ENCODE measurements around the gene TJAP1.
"Not testable (repeated sequence)": the region's sequence is repeated elsewhere in the genome, so short reads cannot be mapped to it uniquely, and the experiment has no call there.

The TJAP1 gene

DNA sequence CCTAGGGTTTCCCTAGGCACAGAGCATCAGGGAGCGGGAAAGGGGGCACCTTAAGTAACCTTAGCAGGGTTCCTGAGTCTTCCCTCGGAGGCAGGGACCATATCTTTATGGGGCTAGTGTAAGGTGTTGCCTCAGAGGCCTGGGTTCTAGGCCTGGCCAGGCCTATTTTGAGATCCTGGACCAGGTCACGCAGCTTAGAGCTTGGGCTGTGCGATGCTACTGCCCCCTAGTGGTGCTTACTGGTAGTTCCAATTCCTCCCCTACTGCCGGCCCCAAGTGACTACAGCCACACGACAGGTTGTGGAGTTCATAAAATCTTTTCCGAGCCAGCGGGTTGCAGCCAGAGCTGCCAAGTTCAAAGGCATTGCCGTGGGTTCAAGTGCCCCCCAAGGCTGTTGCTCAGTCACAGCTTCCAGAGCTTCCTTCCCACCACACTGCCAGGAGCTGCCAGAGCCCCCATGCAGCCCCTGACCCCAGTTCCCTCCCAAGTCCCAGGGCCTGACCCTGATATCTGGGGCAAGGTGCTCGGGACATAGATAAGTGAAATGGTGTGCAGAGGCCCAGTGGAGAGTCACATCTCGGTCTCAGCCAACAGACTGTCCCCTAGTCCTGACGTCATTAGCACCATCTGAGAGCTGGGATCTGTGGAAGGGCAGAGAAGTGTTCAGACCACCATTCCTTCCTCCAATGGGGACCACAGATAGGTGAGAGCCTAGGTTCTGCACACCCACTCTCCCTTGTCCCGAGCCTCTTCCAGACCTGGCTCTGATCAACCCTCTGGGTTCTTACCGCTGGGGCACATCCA is 29.5 kb downstream of the TJAP1 start:
- DNase-seq: peak; percentile 53 to 68 (median 58)

DNA sequence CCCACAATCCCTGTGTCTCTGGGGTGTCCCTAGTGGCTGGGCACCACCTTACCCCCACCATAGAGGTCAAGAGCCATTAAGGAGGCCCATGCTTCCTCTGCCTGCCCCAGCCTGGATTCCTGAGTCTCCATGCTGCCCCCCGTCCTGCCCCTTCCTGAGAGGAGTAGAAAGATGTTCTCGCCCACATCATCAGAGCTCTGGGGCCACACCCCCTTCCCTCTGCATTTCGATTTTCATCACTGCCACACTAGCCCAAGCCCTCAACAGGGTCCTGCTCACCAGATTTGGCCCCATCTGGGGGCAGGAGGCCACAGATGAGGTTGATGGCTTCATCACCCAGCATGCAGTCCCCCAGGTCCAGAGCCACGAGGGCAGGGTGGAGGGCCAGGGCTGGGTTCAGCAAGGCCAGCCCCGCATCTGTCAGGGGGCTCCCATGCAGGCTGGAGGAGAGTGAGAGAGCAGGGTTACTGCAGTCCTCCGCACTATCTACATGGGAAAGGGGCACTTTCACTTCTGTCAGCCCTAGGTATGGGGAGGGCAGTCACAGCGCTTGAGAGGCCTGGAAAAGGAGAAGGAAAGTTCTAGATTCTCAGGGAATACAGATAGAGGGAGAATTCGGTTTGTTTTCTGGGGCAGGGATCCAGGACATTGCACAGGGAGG is 31.2 kb downstream of the TJAP1 start:
- DNase-seq: no peak

DNA sequence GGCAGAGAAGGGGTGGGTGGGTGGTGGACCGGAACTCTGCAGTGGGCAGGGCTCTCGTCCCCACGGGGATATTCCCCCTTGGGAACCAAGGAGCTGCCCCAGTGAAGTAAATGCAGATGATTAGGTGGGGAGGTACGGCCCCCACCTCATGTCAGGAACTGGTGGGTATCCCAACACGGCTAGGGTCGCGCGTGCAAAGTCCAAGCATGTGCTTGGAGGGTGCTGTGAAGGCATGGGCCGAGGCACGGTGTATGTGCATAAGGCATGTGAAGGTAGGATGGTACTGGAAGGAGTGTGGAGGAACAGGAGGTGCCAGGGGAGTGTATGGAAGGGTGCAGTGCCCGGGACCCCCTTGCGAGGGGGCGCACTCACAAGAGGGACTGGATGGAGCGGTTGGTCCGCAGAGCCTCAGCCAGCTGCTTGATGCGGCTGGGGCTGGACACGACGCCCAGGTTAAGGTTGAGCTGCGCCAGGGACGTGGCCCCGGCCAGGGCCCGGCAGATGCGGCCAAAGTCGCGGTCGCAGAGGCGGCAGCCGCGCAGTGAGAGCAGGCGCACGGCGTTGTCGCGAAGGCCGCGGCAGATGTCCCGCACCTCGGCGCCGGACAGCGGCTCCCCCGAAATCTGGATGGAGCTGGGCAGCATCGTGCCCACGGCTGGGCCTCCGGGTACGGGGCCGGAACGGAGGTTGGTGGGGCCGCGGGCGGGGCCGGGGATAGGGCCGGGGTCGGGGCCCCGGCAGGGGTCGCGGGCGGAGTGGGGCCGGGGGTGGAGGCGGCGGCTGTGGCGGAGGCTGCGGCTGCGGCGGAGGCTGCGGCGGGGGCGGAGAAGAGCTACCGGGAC is 32.0 kb downstream of the TJAP1 start:
- no peak for DNase-seq

DNA sequence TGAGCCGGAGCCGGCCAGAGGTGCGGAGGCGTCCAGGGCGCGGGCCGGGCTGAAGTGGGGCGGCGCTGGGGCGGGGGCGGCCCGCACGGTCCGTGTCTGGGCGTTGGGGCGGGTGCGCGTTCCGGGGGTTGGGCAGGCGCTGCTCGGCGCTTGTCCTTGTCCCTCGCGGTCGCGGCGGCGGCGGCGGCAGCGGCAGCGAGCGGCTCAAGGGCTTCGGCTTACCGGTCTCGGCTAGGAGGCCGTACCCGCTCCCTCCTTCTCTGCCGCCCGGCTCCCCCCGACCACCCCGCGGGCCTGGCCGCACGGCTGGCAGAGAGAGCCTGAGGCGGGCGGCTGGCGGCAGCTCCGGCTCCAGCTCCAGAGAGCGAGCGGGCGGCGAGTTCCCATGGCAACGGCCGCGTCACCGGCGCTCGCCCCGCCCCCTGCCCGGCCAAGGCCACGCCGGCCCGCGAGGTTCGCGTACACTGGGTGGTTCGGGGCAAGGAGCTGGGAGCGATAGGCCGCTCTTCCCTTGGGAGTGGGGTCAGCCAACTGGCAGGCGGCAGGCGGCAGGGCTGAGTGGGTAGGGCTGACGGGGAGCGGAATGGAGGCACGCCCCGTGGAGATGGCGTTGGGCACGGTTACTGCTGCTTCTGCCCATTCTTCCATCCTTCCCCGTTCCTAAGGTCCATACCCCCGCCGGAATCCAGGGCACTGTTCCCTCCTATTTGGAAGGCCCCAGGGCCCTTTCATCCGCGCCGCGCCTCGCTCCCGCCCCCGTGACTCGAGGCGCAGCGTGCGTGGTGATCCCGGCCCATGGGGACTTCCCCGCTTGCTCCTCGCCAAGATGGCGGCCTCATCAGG is 32.8 kb downstream of the TJAP1 start, which contains the start of gene LRRC73:
LRRC73 (minus strand) TSS at position 363 of the 843 bp plus-strand sequence. CDS start 561 bp downstream, outside the sequence.
- peak; percentile 56 to 61 (median 58) for DNase-seq

DNA sequence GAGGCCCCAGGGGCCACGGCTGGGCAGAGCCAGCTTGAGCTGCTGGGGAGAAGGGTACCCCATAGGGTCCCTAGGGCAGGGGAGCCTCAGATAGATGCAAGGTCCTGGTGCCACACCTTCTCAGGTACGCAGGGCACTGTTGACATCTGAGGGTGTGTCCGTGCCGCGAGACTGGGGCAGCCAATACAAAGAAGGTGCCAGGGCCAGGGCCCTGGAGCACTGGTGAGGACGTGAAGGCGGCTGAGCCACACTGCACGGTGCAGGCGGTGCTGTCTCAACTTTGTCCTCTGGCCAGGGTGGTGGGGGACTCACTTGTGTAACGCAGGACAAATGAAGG is 33.4 kb downstream of the TJAP1 start:
- no peak for DNase-seq

DNA sequence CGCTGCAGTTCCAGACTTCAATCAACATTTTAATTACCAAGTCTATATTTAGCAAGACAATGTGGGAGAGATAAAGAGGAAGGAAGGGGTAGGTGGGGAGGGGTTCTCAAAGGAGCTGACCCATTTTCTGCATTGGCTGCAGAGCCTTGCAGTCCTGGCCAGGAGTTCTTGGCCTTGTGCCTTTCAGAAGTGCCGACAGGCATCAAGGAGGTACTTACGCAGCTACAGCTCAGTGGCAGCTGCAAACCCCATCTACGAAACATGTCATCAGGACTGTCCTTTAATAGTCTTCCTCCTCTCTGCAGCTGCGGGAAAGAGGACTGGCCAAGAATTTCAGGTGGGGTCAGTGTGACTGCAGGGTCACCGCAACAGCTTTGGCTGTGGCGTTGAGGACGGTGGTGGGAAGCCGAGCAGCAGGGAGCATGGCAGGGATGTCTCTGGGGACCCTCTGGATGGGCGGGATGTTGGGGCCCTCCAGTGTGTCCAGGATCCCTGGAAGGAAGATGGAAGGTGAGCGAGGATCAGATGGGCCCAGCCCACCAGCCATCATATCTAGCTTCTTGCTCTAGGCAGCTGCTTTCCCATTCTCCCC is 34.5 kb downstream of the TJAP1 start:
- DNase-seq: no peak

DNA sequence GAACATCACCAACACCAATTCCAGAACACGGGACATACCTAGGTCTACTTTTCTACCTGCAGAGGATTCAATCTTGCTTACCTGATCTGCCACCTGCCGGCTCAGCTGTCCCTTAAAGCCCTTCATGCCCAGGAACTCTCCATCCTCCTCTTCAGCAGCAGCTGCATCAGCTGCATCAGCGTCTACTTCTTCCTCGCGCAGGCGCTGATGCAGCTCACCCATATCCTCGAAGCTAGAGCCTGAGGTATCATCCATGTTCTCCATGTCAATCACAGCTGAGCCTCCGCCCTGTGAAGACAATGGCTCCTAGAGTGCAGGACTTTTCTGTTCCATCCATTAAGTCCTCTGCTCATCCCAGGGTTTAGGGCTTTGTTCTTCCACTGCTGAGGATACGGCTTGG is 38.4 kb downstream of the TJAP1 start:
- DNase-seq: no peak

DNA sequence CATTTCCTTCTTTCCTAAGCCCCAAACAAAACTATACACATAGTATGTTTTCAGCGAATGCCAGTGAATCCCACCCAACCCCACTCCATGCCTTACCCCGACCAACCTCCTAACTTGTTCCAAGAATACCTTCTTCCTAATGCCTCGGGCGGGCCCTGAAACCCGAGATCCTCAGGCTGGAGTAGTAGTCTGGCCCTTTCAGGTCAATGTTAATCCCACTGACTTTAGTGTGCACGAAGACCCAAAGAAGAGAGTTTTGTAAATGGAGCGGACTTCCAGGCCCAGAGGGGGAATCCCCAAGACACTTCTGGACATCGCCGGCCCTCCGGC is 39.0 kb downstream of the TJAP1 start:
- DNase-seq: no peak

DNA sequence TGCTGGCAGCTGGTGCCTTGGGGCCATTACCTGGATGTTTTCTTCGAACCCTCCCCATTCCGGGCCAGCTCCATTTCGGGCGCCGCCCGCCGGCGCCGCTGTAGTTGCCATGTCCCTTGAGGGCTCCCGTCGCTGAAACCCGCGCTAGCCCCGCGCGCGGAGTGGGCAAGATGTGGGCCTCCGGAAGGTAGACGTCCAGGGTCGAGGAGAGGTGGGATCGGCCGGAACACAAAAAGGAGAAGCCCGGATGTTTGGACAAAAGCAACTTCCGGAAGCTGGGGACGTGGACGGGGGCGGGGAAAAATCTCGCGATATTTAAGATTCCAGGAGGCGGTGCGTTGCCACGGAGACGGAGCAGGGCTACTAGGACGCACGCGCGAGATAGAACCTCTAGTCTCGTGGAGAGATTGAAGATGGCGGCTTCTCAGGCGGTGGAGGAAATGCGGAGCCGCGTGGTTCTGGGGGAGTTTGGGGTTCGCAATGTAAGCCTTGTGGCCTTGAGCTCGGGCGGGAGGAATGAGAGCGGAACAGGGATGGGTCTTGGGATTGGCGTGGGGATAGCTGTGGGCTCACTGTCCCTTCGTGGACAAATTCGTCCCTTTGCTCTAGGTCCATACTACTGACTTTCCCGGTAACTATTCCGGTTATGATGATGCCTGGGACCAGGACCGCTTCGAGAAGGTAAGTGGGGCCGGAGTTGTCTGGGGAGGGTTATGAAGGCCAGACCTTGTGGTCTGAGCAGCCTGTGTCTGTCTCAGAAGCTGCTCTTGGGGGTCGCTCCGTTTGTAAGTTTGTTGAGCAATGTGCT is 39.5 kb downstream of the TJAP1 start, which contains the start of the genes POLR1C and YIPF3:
POLR1C (plus strand) TSS at position 393 of the 808 bp plus-strand sequence; CDS start at position 414, 21 bp downstream.
YIPF3 (minus strand) TSS at position 230 of the 808 bp plus-strand sequence; CDS start at position 111, 119 bp downstream.
- peak; percentile 91 to 94 (median 92) for DNase-seq

DNA sequence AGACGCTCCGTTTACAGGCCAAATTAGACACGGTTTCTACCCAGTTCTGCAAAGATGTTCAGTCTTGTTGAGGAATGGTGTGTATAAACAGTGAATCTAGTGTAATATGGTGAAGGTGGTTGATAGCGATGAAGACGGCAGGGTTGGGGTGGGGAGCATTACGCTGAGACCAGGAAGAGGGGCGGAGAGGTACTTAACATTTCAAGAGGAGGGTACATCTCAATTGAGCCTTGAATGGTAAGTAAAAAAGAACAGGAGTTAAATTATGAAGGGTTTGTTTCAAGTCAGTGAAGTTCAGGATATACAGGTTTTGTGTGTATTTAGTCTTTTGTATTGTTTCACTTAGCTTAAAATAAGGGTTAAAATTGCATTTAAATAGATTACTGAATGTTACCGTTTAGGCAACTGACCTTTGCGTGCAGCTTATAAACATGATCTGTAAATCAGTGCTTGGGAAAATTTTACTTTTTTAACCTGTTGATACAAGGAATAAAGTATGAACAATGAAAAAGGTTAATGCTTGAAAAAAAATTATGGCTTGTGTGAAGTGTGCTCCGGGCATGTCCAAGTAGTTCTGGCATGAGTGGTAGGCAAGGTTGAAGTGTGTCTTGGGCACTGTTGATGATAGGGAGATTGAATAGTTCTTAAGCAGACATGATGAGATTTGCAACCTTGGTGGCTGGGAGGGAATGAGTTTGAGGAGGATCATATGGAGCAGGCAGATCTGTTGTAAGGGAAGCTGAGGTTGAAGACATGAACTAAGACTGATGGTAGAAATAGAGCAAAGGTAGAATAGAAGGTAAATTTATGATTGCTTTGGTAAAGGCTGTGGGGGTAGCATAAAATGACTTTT is 40.4 kb downstream of the TJAP1 start:
- DNase-seq: no peak

DNA sequence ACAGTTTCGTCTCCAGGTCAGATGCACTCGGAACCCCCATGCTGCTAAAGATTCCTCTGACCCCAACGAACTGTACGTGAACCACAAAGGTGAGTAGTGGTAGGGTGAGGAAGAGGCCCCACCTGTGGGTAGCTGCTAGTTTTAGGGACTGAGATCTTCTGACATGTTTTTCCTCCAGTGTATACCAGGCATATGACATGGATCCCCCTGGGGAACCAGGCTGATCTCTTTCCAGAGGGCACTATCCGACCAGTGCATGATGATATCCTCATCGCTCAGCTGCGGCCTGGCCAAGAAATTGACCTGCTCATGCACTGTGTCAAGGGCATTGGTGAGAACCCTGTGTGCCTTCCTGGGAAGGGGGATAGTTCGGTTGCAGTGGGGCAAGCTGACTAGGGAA is 42.7 kb downstream of the TJAP1 start:
- DNase-seq: no peak

DNA sequence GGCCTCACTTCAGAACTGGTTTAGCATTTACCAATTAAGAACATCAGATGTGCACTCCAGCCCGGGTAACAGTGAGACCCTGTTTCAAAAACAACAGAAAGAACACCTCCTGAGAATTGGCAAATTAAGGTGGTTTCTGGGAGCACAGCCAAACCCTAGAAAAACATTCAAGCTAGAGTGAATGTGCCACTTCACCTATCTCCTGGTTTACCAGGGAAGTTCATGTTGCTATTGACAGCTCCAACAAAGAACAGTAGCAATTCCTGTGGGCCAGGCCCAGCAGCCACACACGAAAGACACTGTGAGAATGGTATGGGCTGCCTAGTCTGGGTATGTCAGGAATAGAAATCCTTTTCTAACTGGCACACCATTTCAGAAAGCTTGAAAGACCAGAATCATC is 44.5 kb downstream of the TJAP1 start:
- no peak for DNase-seq

DNA sequence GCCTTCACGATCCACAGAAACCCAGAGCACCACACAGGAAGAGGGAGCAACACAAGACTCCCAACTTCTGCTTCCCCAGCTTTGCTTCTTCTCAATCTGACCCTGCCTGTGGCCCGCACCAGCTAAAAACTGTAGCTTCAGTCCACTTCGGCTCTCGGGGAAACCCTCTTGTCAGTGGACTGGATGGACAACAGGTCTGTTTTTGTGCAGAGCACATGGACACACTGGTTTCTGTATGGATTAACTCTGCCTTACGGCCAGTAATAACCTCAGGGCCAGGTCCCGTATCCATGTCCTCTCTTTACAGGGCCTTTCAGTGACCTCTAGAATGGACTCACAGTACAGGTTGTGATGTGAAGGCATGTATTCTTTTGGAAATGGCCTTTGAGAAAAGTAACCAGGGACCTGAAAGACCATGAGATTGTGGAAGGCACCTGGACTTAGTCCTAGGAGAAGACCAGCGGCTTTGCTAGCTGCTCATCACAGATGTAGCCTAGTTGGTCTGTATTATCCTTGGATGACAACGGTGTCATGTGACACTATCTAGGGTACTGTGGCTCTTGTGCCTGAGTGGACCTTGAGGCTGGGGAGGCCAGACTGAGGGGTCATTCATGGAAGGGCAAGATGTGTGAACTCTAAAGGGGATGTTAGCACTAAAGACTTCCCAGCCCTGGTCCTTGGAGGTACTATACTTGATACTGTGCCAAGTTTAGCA is 45.3 kb downstream of the TJAP1 start:
- DNase-seq: no peak

DNA sequence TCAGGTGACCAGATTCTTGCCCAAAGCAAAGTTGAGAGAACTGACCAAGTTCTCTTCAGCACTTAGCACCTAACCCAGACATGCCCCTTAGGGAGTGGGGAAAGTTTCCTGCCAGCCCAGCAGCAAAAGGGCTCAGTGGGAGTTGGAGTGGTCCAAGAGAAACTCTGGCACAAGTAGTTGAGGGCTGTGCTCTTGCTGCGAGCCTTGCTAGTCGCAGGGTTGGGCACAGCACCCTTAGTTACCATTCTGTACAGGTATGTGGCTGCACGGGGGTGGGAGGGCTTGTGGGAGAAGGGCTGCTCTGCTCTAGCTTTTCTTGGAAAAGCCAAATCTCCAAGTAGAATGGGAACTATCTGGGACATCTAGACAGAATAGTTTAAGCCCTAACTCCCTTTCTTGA is 45.9 kb downstream of the TJAP1 start:
- DNase-seq: no peak

DNA sequence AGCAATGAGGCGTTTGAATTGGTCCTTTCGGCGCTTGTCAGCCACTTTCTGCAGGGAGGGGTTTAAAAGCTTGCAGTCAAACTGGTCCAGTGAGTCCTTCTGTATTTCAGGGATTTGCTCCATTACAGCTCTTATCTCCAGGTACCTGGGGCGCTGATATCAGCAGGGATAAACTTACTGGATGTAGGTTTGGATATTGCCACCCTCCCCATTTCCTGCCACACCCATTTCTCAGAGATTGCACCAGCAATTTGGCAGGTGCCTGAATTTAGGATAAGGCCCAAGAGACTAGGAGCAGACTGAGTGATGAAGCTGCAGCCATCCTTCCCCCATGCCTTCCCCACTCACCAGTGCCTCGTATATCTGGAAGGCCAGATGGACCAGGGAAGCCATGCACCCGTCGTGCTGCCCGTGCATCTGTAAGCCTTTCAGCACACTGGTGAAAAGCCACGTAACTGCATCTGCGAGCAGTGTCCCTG is 47.2 kb downstream of the TJAP1 start:
- no peak for DNase-seq

DNA sequence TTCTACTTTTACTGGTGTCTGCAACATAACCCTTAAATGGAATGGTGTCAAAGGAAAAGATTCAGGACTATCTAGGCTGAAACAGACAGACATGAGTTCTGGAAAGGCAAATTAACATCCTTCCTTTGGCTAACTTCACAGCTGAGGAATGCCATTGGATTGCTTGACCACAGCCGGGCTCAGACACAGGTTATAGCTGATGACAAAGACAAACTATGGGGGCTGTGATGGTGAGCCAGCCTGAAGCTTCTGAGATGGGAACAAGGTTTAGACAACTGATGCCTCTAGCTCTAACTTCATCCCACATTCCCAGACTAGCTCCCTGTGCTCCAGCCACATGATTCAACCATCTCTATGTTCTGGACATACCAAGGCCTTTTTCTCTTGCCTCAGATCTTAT is 54.8 kb downstream of the TJAP1 start:
- no peak for DNase-seq

DNA sequence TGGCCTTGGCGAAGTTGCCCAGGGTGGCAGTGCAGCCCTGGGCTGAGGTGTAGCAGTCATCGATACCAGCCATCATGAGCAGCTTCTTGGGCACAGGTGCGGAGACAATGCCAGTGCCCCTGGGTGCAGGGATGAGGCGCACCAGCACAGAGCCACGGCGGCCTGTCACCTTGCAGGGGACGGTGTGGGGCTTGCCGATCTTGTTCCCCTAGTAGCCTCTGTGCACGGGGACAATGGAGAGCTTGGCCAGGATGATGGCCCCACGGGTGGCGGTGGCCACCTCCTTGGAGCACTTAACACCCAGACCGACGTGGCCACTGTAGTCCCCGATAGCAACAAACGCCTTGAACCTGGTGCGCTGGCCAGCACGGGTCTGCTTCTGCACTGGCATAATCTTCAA is 61.6 kb downstream of the TJAP1 start:
- DNase-seq: not testable (repeated sequence)

DNA sequence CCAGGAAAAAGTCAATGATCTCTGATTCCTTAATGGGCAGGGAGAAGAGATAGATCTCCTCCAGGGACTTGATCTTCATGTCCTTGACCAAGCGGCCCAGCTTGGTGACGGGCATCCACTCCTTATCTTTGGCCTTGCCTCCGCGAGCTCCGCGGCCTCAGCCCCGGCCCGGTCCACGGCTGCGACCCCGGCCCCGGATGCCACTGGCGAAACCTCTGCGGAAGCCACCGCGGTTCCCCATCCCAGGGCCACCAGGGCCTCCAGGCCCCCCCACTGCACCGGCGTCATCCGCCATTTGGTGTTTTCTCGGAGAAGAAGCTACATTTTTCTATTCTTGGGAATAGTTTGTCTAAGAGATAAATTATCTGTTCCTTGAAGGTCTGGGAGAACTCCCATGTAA is 62.0 kb downstream of the TJAP1 start:
- not testable (repeated sequence) for DNase-seq

DNA sequence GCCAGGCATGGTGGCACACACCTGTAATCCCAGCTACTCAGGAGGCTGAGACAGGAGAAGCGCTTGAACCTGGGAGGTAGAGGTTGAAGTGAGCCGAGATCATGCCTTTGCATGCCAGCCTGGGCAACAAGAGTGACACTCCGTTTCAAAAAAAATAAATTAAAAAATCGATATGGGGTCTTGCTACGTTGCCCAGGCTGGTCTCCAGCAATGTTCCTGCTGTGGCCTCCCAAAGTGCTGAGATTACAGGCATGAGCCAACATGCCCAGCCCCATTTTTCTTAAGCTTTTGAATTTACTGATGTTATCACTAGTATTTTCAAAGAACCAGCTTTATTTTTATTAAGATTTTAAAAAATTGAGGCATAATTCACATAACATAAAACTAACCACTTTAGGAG is 63.1 kb downstream of the TJAP1 start:
- DNase-seq: no peak

Measured in activated CD4-positive, CD25-positive, alpha-beta regulatory T cell (primary cell).